Esophagus muscularis mucosa (tissue), 4 donors: ENCODE measurements around the gene SKI. TPM values are rescaled to one million over a fixed set of nuclear protein-coding genes. Genes with fewer than 3 reads are reported as not detected.

Source experiments
- DNase-seq: peaks from one replicate; pipeline ENCODE4 v3.0.0-alpha.2; 2017; ENCODE audit errors: extremely low spot score
- H3K27ac ChIP-seq, 4 donors: fragments of 200-600 bp; sonication (generic); replicated peaks in 1 of 4; 1 replicate in 3 of 4; 2 replicates in 1 of 4; pipeline ENCODE4 v1.5.1; 2016 to 2019; ENCODE audit warnings: mild to moderate bottlenecking in 1 of 4
- H3K27me3 ChIP-seq, 4 donors: fragments of 200-600 bp; sonication (generic); one replicate each; pipeline versions ENCODE4 v1.5.1 to v1.6.0; 2016 to 2019
- H3K36me3 ChIP-seq, 4 donors: fragments of 200-600 bp; sonication (generic); one replicate each; pipeline ENCODE4 v1.5.1; 2016 to 2019
- H3K4me1 ChIP-seq, 4 donors: fragments of 200-600 bp; sonication (generic); one replicate each; pipeline ENCODE4 v1.5.1; 2016 to 2019
- H3K4me3 ChIP-seq, 4 donors: fragments of 200-600 bp; sonication (generic); 1 replicate in 2 of 4; 2 replicates in 2 of 4; pipeline ENCODE4 v1.5.1; 2016 to 2019; ENCODE audit warnings: mild to moderate bottlenecking in 4 of 4, moderate library complexity in 1 of 4
- H3K9me3 ChIP-seq, 4 donors: fragments of 200-600 bp; sonication (generic); 1 replicate in 3 of 4; 2 replicates in 1 of 4; pipeline ENCODE4 v1.5.1; 2016 to 2019
- CTCF ChIP-seq, 3 experiments: fragments of 200-600 bp in 2 of 3; fragments of 450-650 bp in 1 of 3; sonication (generic) in 2 of 3; IDR thresholded peaks; one replicate each; pipeline ENCODE4 v1.5.1; 2017 to 2019; ENCODE audit warnings: antibody characterized with exemption in 3 of 3, mild to moderate bottlenecking in 2 of 3, moderate library complexity in 1 of 3
- EP300 ChIP-seq: sonication (generic); formaldehyde crosslinking; IDR thresholded peaks from one replicate; pipeline ENCODE4 v1.6.1; 2017; ENCODE audit warnings: antibody characterized with exemption
- POLR2A ChIP-seq: fragments of 450-650 bp; IDR thresholded peaks from one replicate; pipeline ENCODE4 v1.6.1; 2017; ENCODE audit warnings: antibody characterized with exemption, moderate library complexity, mild to moderate bottlenecking, low read depth
- POLR2AphosphoS5 ChIP-seq, 2 donors: sonication (generic); formaldehyde crosslinking; IDR thresholded peaks; one replicate each; pipeline ENCODE4 v1.6.1; 2017; ENCODE audit warnings: antibody characterized with exemption in 2 of 2
- WGBS: methylation state at CpG from one replicate; pipeline ENCODE4 v1.1.5; 2018; 5-methylcytosine and 5-hydroxymethylcytosine counted together
- intact Hi-C: fragments of 100-400 bp; cut with DNase I; formaldehyde crosslinking; loops from one replicate; pipeline ENCODE4 v1.15.1; 2023
- total RNA-seq, 4 donors: library from RNA; depleted of rRNA; stranded (reverse); fragments of >200 nt; gene quantifications; one replicate each; pipeline versions ENCODE4 v1.1.0 to v1.2.1, GENCODE V29; 2016

SKI gene
- total RNA-seq, 4 donors from 2014 or later = 70.1 to 190 (median 124) TPM

- Histone ChIP-seq H3K9me3 (no peaks in the 10 kb centered on the region), H3K27ac (peak overlapping the region; percentile 85 to 93 (median 89)), H3K27me3 (no peaks in the 10 kb centered on the region), H3K4me1 (peaks cover 60 to 81% (median 78%) of the 10 kb centered on the region in 4 donors), H3K36me3 (no peaks in the 10 kb centered on the region), H3K4me3 (peak overlapping the region; percentile 56 to 68 (median 60))
- DNase-seq = no peak
- intact Hi-C loops = no loop called here
- 16% methylated on average over 10 of the region's 25 CpGs for WGBS
- TF ChIP-seq POLR2AphosphoS5 (IDR thresholded peaks at IDR 0.05) (no peak), EP300 (no peak), POLR2A (no peak), CTCF (IDR thresholded peaks at IDR 0.05) (no peak)
These were observed 24.3 kb upstream of the SKI start for GRCh38 chr1:2203671-2204414.

GRCh38 chr1:2204415-2205190, 23.5 kb upstream of the SKI start:
- peak overlapping the region; percentile 56 to 68 (median 60) for H3K4me3 ChIP-seq
- intact Hi-C loops = loop anchor here (5.0 kb wide), 1 partner anchor 108 kb away; no protein-coding TSS in a partner anchor
- 3% methylated on average over 9 of the region's 60 CpGs for WGBS
- no peaks in the 10 kb centered on the region for H3K27me3 ChIP-seq
- peaks cover 61 to 81% (median 80%) of the 10 kb centered on the region in 4 donors for H3K4me1 ChIP-seq
- H3K9me3 ChIP-seq = no peaks in the 10 kb centered on the region
- peak; percentile 51 to 67 for TF ChIP-seq POLR2AphosphoS5 (IDR thresholded peaks at IDR 0.05)
- no peak for TF ChIP-seq CTCF (IDR thresholded peaks at IDR 0.05)
- TF ChIP-seq EP300 = no peak
- peak; percentile 23 for TF ChIP-seq POLR2A
- no peaks in the 10 kb centered on the region for H3K36me3 ChIP-seq
- peak; percentile 97 for DNase-seq
- peak overlapping the region; percentile 85 to 93 (median 89) for H3K27ac ChIP-seq

- intact Hi-C loops = loop anchor here (5.0 kb wide), 1 partner anchor 107 kb away; no protein-coding TSS in a partner anchor
- H3K27me3 ChIP-seq = no peaks in the 10 kb centered on the region
- H3K9me3 ChIP-seq = no peaks in the 10 kb centered on the region
- peak; percentile 100 for DNase-seq
- peak overlapping the region; percentile 56 to 68 (median 61) for H3K4me3 ChIP-seq
- peaks cover 54 to 81% (median 80%) of the 10 kb centered on the region in 4 donors for H3K4me1 ChIP-seq
- H3K27ac ChIP-seq = peak overlapping the region; percentile 83 to 95 (median 90)
- WGBS = no CpG with 5 or more reads among the region's 84 CpGs
- H3K36me3 ChIP-seq = no peaks in the 10 kb centered on the region
- TF ChIP-seq CTCF (IDR thresholded peaks at IDR 0.05) (peak in 1 of 3 experiments; percentile 34), POLR2A (no peak), POLR2AphosphoS5 (IDR thresholded peaks at IDR 0.05) (peak; percentile 69 to 85)
These were observed 22.7 kb upstream of the SKI start for GRCh38 chr1:2205191-2205952.

GRCh38 chr1:2206813-2207487, 21.2 kb upstream of the SKI start:
- Histone ChIP-seq H3K4me1 (peaks cover 55 to 82% (median 79%) of the 10 kb centered on the region in 4 donors), H3K4me3 (peak overlapping the region in 3 of 4 donors; percentile 17 to 35 (median 27)), H3K36me3 (no peaks in the 10 kb centered on the region), H3K27ac (peak overlapping the region; percentile 83 to 95 (median 90)), H3K27me3 (no peaks in the 10 kb centered on the region), H3K9me3 (no peaks in the 10 kb centered on the region)
- intact Hi-C loops = loop anchor here (5.0 kb wide), 1 partner anchor 105 kb away; no protein-coding TSS in a partner anchor
- DNase-seq = no peak
- TF ChIP-seq EP300 (no peak), POLR2A (no peak), CTCF (IDR thresholded peaks at IDR 0.05) (no peak), POLR2AphosphoS5 (IDR thresholded peaks at IDR 0.05) (no peak)
- 77% methylated on average over 8 of the region's 16 CpGs for WGBS
